Mesenchymal stem cell (in vitro differentiated cells and primary cell): ENCODE data around the gene TAOK3.
A peak's percentile ranks its signal among the peaks of the same experiment; 100 is the strongest.

ENCODE experiments used
- DNase-seq: peaks from one replicate; pipeline ENCODE4 v3.0.0-alpha.2; 2013
- H2AFZ ChIP-seq: one replicate; pipeline ENCODE4 v1.6.1; 2013; ENCODE audit warnings: low read depth, mild to moderate bottlenecking, control low read depth, inconsistent platforms, low read length, moderate library complexity
- H2AK5ac ChIP-seq: 2 replicates; pipeline ENCODE4 v1.6.1; 2013; ENCODE audit warnings: low read length, moderate library complexity, mild to moderate bottlenecking, inconsistent platforms; ENCODE audit not compliant: severe bottlenecking
- H2BK120ac ChIP-seq: one replicate; pipeline ENCODE4 v1.6.1; 2013; ENCODE audit warnings: low read depth, mild to moderate bottlenecking, inconsistent platforms, low read length, moderate library complexity
- H2BK12ac ChIP-seq, 2 experiments: one replicate each; pipeline ENCODE4 v1.6.1; 2013; ENCODE audit warnings: inconsistent platforms in 2 of 2, low read length in 2 of 2, mild to moderate bottlenecking in 2 of 2, moderate library complexity in 2 of 2, control low read depth in 1 of 2
- H2BK15ac ChIP-seq: one replicate; pipeline ENCODE4 v1.6.1; 2013; ENCODE audit warnings: mild to moderate bottlenecking, low read depth, inconsistent platforms; ENCODE audit not compliant: poor library complexity, severe bottlenecking
- H2BK5ac ChIP-seq: 2 replicates; pipeline ENCODE4 v1.6.1; 2013; ENCODE audit warnings: low read depth, mild to moderate bottlenecking, low read length, control low read depth, inconsistent platforms; ENCODE audit not compliant: poor library complexity, severe bottlenecking
- H3K14ac ChIP-seq, 2 experiments: one replicate each; pipeline ENCODE4 v1.6.1; 2013; ENCODE audit warnings: inconsistent platforms in 2 of 2, low read length in 2 of 2, control low read depth in 1 of 2, mild to moderate bottlenecking in 1 of 2, moderate library complexity in 1 of 2
- H3K18ac ChIP-seq, 2 experiments: one replicate each; pipeline ENCODE4 v1.6.1; 2013; ENCODE audit warnings: inconsistent platforms in 2 of 2, low read length in 2 of 2, control low read depth in 1 of 2, low read depth in 1 of 2, mild to moderate bottlenecking in 1 of 2
- H3K23ac ChIP-seq, 2 experiments: one replicate each; pipeline ENCODE4 v1.6.1; 2013; ENCODE audit warnings: inconsistent platforms in 2 of 2, low read length in 2 of 2, mild to moderate bottlenecking in 2 of 2, moderate library complexity in 2 of 2, control low read depth in 1 of 2
- H3K27ac ChIP-seq: 2 replicates; pipeline ENCODE4 v1.5.1; 2013; ENCODE audit warnings: mild to moderate bottlenecking, moderate library complexity, low read length, control low read depth, inconsistent platforms; ENCODE audit not compliant: poor library complexity, severe bottlenecking
- H3K27me3 ChIP-seq, 2 experiments: 2 replicates each; pipeline versions ENCODE4 v1.6.1 to v1.7.0; 2013; ENCODE audit warnings: low read length in 2 of 2, mild to moderate bottlenecking in 2 of 2, moderate library complexity in 2 of 2, control low read depth in 1 of 2, inconsistent platforms in 1 of 2; ENCODE audit not compliant: control insufficient read depth in 1 of 2, insufficient read depth in 1 of 2
- H3K36me3 ChIP-seq, 2 experiments: 2 replicates each; pipeline versions ENCODE4 v1.6.1 to v1.7.0; 2013; ENCODE audit warnings: low read length in 2 of 2, control low read depth in 1 of 2, inconsistent platforms in 1 of 2, low read depth in 1 of 2, mild to moderate bottlenecking in 1 of 2; ENCODE audit not compliant: insufficient read depth in 2 of 2, control insufficient read depth in 1 of 2
- H3K4ac ChIP-seq, 2 experiments: one replicate each; pipeline ENCODE4 v1.6.1; 2013; ENCODE audit warnings: inconsistent platforms in 2 of 2, low read length in 2 of 2, mild to moderate bottlenecking in 2 of 2, moderate library complexity in 2 of 2, control low read depth in 1 of 2, low read depth in 1 of 2
- H3K4me1 ChIP-seq: 2 replicates; pipeline ENCODE4 v1.6.1; 2013; ENCODE audit warnings: low read depth, low read length, control low read depth; ENCODE audit not compliant: control insufficient read depth, insufficient read depth
- H3K4me2 ChIP-seq: 2 replicates; pipeline ENCODE4 v1.6.1; 2013; ENCODE audit warnings: low read length, mild to moderate bottlenecking, inconsistent platforms; ENCODE audit not compliant: poor library complexity, severe bottlenecking
- H3K4me3 ChIP-seq, 2 experiments: 2 replicates each; pipeline versions ENCODE4 v1.5.1 to v1.7.0; 2013; ENCODE audit warnings: low read length in 2 of 2, mild to moderate bottlenecking in 2 of 2, control low read depth in 1 of 2, low read depth in 1 of 2; ENCODE audit not compliant: insufficient read depth in 1 of 2
- H3K79me1 ChIP-seq: replicated peaks from 2 replicates; pipeline ENCODE4 v1.6.1; 2013; ENCODE audit warnings: mild to moderate bottlenecking, control low read depth, low read length, inconsistent platforms; ENCODE audit not compliant: poor library complexity, severe bottlenecking
- H3K9ac ChIP-seq: 2 replicates; pipeline ENCODE4 v1.7.0; 2013; ENCODE audit warnings: mild to moderate bottlenecking, low read length, moderate library complexity
- H3K9me3 ChIP-seq: 2 replicates; pipeline ENCODE4 v1.7.0; 2013; ENCODE audit warnings: mild to moderate bottlenecking, low read length; ENCODE audit not compliant: control insufficient read depth
- H4K8ac ChIP-seq: one replicate; pipeline ENCODE4 v1.6.1; 2013; ENCODE audit warnings: inconsistent platforms, mild to moderate bottlenecking, low read length, moderate library complexity
- H4K91ac ChIP-seq: one replicate; pipeline ENCODE4 v1.6.1; 2013; ENCODE audit warnings: mild to moderate bottlenecking, low read length, inconsistent platforms
- WGBS: methylation state at CpG from one replicate; pipeline ENCODE4 v1.1.7; 2013; ENCODE audit warnings: mixed read lengths; 5-methylcytosine and 5-hydroxymethylcytosine counted together

TAOK3 gene

GRCh38 chr12:118292836-118293235 is 79.9 kb downstream of the TAOK3 start:
- peaks cover 7% of the 10 kb centered on the region for H3K79me1 ChIP-seq
- DNase-seq: no peak
- no peak overlapping the region for H3K9ac ChIP-seq
- no peak overlapping the region for H3K27ac ChIP-seq
- H2BK5ac ChIP-seq: no peak overlapping the region
- no peak overlapping the region for H3K18ac ChIP-seq
- no peak overlapping the region for H3K14ac ChIP-seq
- H3K27me3 ChIP-seq: no peaks in the 10 kb centered on the region
- no peaks in the 10 kb centered on the region for H3K36me3 ChIP-seq
- no peak overlapping the region for H3K4ac ChIP-seq
- H3K9me3 ChIP-seq: no peaks in the 10 kb centered on the region
- H3K4me2 ChIP-seq: no peak overlapping the region
- no peak overlapping the region for H2AK5ac ChIP-seq
- H2BK120ac ChIP-seq: no peak overlapping the region
- H4K8ac ChIP-seq: no peak overlapping the region
- H2AFZ ChIP-seq: no peak overlapping the region
- H2BK12ac ChIP-seq: no peak overlapping the region
- no peak overlapping the region for H4K91ac ChIP-seq
- 100% methylated on average over 1 of the region's 1 CpG for WGBS
- H3K4me3 ChIP-seq: no peak overlapping the region
- H3K23ac ChIP-seq: no peak overlapping the region
- H3K4me1 ChIP-seq: no peaks in the 10 kb centered on the region
- H2BK15ac ChIP-seq: no peak overlapping the region

GRCh38 chr12:118290130-118290529 is 82.6 kb downstream of the TAOK3 start:
- Histone ChIP-seq H3K36me3 (no peaks in the 10 kb centered on the region), H3K9me3 (no peaks in the 10 kb centered on the region), H2AFZ (no peak overlapping the region), H3K4me3 (no peak overlapping the region), H2BK5ac (no peak overlapping the region), H3K18ac (peak overlapping the region in 1 of 2 experiments; percentile 19), H2BK120ac (no peak overlapping the region), H2BK12ac (no peak overlapping the region), H3K79me1 (peaks cover 6% of the 10 kb centered on the region), H3K4me1 (no peaks in the 10 kb centered on the region), H3K4ac (peak overlapping the region in 1 of 2 experiments; percentile 46), H3K27ac (no peak overlapping the region), H4K8ac (peak overlapping the region; percentile 80), H3K27me3 (no peaks in the 10 kb centered on the region), H3K4me2 (no peak overlapping the region), H3K14ac (no peak overlapping the region), H2BK15ac (no peak overlapping the region), H2AK5ac (no peak overlapping the region), H4K91ac (no peak overlapping the region), H3K23ac (no peak overlapping the region), H3K9ac (no peak overlapping the region)
- 96% methylated on average over 3 of the region's 3 CpGs for WGBS
- peak; percentile 34 for DNase-seq

GRCh38 chr12:118288174-118288573 is 84.5 kb downstream of the TAOK3 start:
- no peak overlapping the region for H2AK5ac ChIP-seq
- no peak overlapping the region for H2BK12ac ChIP-seq
- no peak overlapping the region for H3K23ac ChIP-seq
- no peak overlapping the region for H3K9ac ChIP-seq
- H2BK15ac ChIP-seq: no peak overlapping the region
- no peaks in the 10 kb centered on the region for H3K27me3 ChIP-seq
- no peaks in the 10 kb centered on the region for H3K4me1 ChIP-seq
- H4K91ac ChIP-seq: no peak overlapping the region
- H3K4me2 ChIP-seq: no peak overlapping the region
- no peak overlapping the region for H4K8ac ChIP-seq
- H3K4ac ChIP-seq: no peak overlapping the region
- H3K27ac ChIP-seq: no peak overlapping the region
- peaks cover 8% of the 10 kb centered on the region for H3K79me1 ChIP-seq
- peak overlapping the region in 1 of 2 experiments; percentile 24 for H3K18ac ChIP-seq
- no peak overlapping the region for H2BK5ac ChIP-seq
- H2BK120ac ChIP-seq: no peak overlapping the region
- H2AFZ ChIP-seq: no peak overlapping the region
- H3K14ac ChIP-seq: no peak overlapping the region
- H3K9me3 ChIP-seq: no peaks in the 10 kb centered on the region
- H3K4me3 ChIP-seq: no peak overlapping the region
- H3K36me3 ChIP-seq: peaks cover 0 to 5% of the 10 kb centered on the region in 2 experiments
- WGBS: no CpG with 5 or more reads among the region's 1 CpG
- DNase-seq: no peak

GRCh38 chr12:118287728-118288127 is 85.0 kb downstream of the TAOK3 start:
- no peaks in the 10 kb centered on the region for H3K27me3 ChIP-seq

More at GRCh38 chr12:118287728-118288127, 85.0 kb downstream of the TAOK3 start:
- H4K8ac ChIP-seq: no peak overlapping the region
- no peak overlapping the region for H3K4ac ChIP-seq
- DNase-seq: no peak
- H3K4me2 ChIP-seq: no peak overlapping the region
- no peak overlapping the region for H2BK15ac ChIP-seq
- H3K9ac ChIP-seq: no peak overlapping the region
- H3K9me3 ChIP-seq: no peaks in the 10 kb centered on the region
- no peak overlapping the region for H3K27ac ChIP-seq
- no peaks in the 10 kb centered on the region for H3K4me1 ChIP-seq
- H3K4me3 ChIP-seq: no peak overlapping the region
- no peak overlapping the region for H2BK120ac ChIP-seq
- H3K18ac ChIP-seq: no peak overlapping the region
- no peak overlapping the region for H2BK12ac ChIP-seq
- H3K14ac ChIP-seq: no peak overlapping the region
- no peak overlapping the region for H2AFZ ChIP-seq
- peaks cover 0 to 5% of the 10 kb centered on the region in 2 experiments for H3K36me3 ChIP-seq
- peaks cover 9% of the 10 kb centered on the region for H3K79me1 ChIP-seq
- H2BK5ac ChIP-seq: no peak overlapping the region
- no peak overlapping the region for H2AK5ac ChIP-seq
- no peak overlapping the region for H3K23ac ChIP-seq
- H4K91ac ChIP-seq: no peak overlapping the region
